Midbrain (tissue), 1 donor: ENCODE data around the gene CYP17A1.
A peak's percentile ranks its signal among the peaks of the same experiment; 100 is the strongest.
"Not testable (repeated sequence)": the region's sequence is repeated elsewhere in the genome, so short reads cannot be mapped to it uniquely, and the experiment has no call there.

Experiments used
- DNase-seq: peaks from one replicate; lab custom pipeline; 2025; lab: John Stamatoyannopoulos, UW

The CYP17A1 gene

GRCh38 chr10:102838276-102838927 is 1.2 kb upstream of the CYP17A1 start:
- not testable (repeated sequence) for DNase-seq

- DNase-seq = peak; percentile 78
Observed at GRCh38 chr10:102835007-102835482, 2.2 kb downstream of the CYP17A1 start.

GRCh38 chr10:102834143-102834542 is 3.1 kb downstream of the CYP17A1 start:
- DNase-seq = no peak

DNA sequence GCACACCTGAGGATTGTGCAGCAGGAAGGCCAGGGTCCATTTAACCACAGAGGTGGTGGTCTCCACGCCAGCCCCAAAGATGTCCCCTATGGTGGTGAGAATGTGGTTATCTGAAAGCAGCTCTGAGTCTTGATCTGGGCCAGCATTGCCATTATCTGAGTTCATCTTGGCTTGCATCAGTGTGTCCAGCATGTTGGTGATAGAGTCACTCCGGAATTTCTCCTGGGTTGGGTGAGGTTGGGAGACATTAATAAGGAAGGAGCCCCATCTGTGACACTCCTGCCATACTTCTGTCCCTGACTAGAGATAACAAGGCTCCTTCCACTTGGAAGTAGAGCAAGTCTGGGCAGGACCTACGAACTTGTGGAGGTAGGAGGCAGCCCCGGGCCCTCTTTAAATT is 4.2 kb downstream of the CYP17A1 start:
- no peak for DNase-seq

- DNase-seq = no peak
Observed at GRCh38 chr10:102832248-102832647, 5.0 kb downstream of the CYP17A1 start.

- no peak for DNase-seq
Observed at GRCh38 chr10:102831322-102832071, 5.7 kb downstream of the CYP17A1 start.

GRCh38 chr10:102827597-102827975 is 9.6 kb downstream of the CYP17A1 start:
- DNase-seq = no peak

DNA sequence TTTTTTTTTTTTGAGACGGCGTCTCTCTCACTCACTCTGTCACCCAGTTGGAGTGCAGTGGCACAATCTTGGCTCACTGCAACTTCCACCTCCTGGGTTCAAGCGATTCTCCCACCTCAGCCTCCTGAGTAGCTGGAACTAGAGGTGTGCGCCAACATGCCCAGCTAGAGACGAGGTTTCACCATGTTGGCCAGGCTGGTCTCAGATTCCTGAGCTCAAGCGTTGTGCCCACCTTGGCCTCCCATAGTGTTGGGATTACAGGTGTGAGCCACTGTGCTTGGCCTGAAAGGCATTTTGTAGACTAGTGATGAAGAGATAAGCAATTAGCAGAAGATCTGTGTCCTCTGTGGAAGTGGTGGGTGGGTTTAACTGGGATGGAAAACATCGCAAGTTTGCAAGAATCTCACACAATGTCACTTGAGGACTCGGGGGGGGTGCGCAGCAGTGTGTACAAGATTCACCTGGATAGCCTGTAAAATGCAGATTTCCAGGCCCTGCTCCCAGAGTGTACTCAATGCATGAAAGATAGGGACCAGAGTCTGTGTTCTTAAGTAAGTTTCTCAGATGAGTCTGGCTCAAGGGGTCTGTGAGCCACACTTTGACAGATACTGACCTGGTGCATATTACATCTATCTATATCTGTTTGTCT is 10.9 kb downstream of the CYP17A1 start:
- DNase-seq = no peak

DNA sequence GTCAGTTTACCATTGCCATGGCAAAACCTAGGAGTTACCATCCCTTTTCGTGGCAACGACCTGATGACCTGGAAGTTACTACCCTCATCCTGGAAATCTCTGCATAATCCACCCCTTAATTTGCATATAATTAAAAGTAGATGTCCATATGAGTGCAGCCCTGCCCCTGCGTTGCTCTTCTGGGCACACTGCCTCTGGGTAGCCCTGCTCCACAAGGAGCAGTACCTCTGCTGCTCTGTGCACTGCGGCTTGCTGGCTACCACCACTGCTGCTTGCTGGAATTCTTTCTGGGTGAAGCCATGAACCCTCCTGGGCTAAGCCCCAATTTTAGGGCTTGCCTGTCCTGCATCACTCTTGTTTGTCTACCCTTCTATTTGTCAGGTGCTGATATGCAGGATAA is 12.5 kb downstream of the CYP17A1 start:
- no peak for DNase-seq

DNA sequence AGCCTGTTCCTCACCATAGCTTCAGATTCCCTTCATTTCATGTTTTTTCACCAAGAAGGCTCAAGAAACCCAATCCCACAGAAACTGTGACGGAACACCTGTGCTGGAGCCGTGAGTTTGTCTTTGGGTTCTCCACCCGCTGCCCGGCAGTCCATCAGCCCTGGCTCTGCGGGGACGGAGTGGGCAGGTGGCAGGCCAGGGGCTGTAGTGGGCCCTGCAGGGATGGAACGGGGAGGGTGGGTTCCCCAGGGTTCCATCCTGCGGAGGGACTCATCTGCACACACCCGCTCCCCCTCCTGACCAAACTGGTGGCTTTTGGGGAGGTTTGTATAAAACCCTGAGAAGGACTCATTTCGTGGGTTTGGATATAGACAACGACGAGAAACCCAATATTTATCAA is 15.0 kb downstream of the CYP17A1 start:
- DNase-seq = no peak

- not testable (repeated sequence) for DNase-seq
Observed at GRCh38 chr10:102820008-102820407, 17.2 kb downstream of the CYP17A1 start.

- no peak for DNase-seq
Observed at GRCh38 chr10:102819054-102819453, 18.2 kb downstream of the CYP17A1 start.

DNA sequence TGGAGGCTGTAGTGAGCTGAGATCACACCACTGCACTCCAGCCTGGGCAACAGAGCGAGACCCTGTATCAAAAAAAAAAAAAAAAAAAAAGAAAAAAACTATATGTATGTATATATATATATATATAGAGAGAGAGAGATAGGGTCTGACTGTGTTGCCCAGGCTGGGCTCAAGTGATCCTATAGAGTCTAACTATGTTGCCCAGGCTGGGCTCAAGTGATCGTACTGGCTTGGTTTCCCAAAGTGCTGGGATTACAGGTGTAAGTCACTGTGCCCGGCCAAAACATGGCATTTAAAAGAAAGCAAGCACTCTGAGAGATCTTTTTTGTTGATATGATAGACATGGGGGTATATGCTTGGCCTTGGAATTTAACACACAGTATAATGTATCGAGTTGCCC is 20.0 kb downstream of the CYP17A1 start:
- no peak for DNase-seq

DNA sequence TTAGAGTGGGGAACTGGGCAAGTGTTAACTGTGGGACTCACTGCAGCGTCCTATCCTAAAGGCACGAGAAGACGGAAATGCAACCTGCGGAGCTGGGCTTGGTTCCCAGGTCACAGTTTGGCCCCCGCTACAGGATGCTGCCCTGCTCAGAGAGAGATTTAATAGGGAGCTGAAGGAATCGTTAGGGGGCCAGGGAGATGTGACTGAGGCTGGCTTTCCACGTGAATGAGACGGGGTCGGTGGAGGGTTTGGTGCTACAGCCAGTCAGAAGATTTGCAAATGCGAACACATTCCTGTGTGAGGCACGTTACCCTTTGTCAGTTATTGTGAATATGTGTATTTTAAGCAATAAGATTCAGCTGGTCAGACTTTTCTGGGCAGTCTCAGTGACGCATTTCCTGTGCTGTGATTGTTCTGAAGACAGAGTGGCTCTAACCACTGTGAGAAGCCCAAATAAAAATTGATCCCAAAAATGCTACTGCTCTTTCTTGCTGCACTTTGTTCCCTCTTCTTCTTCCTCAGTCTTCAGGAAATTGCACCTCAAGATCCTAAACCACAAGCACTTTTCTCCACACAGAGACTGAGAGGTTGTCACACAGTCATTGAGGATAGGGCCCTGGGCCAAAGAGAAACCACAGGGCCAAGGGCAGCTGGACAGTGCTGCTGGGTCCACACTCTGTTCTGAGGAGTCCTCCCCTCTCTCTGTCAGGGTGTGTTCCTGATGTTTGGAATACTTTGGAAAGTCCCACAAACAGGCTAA is 21.2 kb downstream of the CYP17A1 start:
- peak; percentile 47 for DNase-seq

GRCh38 chr10:102814873-102815661 is 22.1 kb downstream of the CYP17A1 start:
- no peak for DNase-seq

DNA sequence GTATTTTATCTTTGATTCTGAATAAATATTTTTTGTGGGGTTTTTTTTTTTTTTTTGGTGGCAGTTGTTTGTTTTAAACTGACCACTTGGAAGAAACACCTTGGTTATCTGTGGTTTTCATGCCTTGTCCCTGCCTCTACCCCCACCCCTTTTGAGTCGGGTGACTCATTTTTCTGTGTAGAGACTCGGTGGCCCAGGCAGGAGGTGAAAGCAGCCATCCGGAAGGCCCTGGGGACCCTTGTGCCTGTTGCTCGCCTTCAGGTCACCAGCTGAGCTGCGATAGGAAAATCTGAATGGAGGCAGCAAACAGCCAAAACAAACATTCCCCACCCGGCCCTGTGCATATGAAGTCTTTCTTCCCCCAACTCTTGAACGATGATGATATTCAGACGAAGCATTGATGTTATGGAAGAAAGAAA is 22.8 kb downstream of the CYP17A1 start:
- DNase-seq = no peak

DNA sequence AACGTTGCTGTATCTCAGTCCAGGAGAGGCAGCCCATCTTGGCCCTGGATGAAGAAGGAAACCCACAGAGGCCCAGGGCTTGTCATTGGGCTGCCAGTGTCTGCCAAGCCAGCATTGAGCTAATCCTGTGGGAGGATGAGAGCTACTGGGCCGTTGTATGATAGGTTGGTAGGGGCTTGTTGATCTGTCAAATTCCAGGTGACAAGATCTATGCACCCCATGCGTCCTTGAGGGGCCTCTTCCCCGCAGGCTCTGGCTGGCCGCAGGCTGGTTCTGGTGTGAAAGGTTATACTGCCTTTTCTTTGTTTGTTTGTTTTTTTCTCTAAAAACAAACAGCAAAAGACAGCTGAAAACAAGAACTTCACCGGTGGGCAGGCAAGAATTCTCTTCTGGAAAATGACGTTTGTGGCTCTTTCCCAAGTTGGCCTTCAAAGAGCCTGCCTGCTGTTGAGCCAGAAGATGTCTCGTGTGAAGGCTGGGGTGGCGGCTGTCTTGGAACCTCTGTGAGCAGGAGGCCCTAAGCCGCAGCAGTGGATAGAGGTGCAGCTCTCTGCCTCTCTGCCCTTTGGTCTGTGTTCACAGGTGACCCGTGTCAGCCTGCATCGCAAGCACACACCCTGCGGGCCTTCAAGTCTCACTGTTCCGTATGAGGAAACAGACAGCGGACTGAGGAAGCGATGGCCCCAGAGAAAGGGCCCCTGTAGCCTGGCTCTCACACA is 23.3 kb downstream of the CYP17A1 start:
- DNase-seq = no peak

GRCh38 chr10:102813017-102813541 is 24.1 kb downstream of the CYP17A1 start:
- DNase-seq = no peak

DNA sequence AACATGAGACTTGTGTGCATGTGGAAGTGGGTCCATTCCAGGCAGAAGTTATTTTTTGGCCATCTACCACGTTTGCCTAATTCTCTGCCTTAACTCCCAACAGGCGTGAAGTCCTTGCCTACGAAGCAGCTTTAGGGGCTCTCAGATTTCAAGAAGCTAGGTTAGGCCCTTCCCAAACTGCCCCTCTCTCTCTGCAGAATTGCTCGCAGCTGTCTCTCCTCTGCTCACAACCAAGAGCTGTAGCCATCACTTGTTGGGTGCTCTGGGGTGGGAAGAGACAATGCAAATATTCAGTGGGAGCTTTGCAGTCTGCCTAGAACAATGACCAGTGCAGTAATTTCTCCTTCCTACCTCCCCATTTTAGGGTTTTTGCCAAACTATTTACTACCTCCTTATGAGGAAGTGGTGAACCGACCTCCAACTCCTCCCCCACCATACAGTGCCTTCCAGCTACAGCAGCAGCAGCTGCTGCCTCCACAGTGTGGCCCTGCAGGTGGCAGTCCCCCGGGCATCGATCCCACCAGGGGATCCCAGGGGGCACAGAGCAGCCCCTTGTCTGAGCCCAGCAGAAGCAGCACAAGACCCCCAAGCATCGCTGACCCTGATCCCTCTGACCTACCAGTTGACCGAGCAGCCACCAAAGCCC is 24.9 kb downstream of the CYP17A1 start:
- no peak for DNase-seq

DNA sequence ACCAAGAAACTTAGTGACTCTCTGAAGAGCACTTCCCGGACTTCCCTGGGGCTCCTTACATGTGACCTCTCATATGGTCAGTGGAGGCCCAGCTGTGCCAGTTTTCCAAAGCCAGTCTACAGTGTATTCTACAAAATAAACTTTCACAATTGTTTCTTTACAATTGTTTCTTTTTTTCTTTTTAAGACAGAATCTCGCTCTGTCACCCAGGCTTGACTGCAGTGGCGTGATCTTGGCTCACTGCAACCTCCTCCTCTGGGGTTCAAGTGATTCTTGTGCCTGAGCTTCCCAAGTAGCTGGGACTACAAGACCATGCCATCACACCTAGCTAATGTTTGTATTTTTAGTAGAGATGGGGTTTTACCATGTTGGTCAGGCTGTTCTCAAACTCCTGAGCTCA is 25.9 kb downstream of the CYP17A1 start:
- DNase-seq = no peak
